GM12878 (cell line): ENCODE data around the gene RETN. TPM values are rescaled to one million over a fixed set of nuclear protein-coding genes. Genes with fewer than 3 reads are reported as not detected.

Experiments
- ATAC-seq: fragments of 200-7000 bp; cut with Tn5 transposase; 3 replicates; pipeline ENCODE4 v1.9.1; 2020; ENCODE audit warnings: mild to moderate bottlenecking, moderate library complexity
- BruUV-seq: library from RNA; stranded (reverse); fragments of 400-500 nt; replicated peaks from 2 replicates; lab custom pipeline; 2021; lab: Mats Ljungman, UMichigan
- CTCF ChIA-PET: fragments of 300-600 bp; sonication (Branson Sonifier 250); formaldehyde crosslinking; extraction: SDS; loops from one replicate; lab custom pipeline; 2021; ENCODE audit warnings: inconsistent platforms; lab: Yijun Ruan, JAX
- POLR2A ChIA-PET: fragments of 350-600 bp; formaldehyde crosslinking; extraction: SDS; loops from one replicate; lab custom pipeline; 2021; ENCODE audit warnings: inconsistent platforms; lab: Charles Lee
- RAD21 ChIA-PET: fragments of 300-600 bp; sonication (Branson Sonifier 250); formaldehyde crosslinking; loops from one replicate; lab custom pipeline; 2023; ENCODE audit warnings: antibody characterized with exemption; ENCODE audit not compliant: unreplicated experiment; lab: Charles Lee
- SMC1A ChIA-PET: fragments of 300-600 bp; sonication (Branson Sonifier 250); formaldehyde crosslinking; loops from one replicate; lab custom pipeline; 2023; ENCODE audit not compliant: unreplicated experiment, uncharacterized antibody; lab: Charles Lee
- DNase-seq: peaks from one replicate; pipeline ENCODE4 v3.0.0-alpha.2; 2011; ENCODE audit warnings: low read depth, low spot score
- FAIRE-seq: peaks from 3 replicates; lab custom pipeline; 2011; peaks lifted over from hg19 to GRCh38; lab: Jason Lieb, UNC
- H2AFZ ChIP-seq: 2 replicates; pipeline ENCODE4 v1.6.0; 2011; ENCODE audit warnings: low read depth, low read length, control low read depth; ENCODE audit not compliant: control insufficient read depth
- H3K27ac ChIP-seq: 2 replicates; pipeline ENCODE4 v1.5.1; 2011; ENCODE audit warnings: control low read depth; ENCODE audit not compliant: control insufficient read depth, insufficient read depth
- H3K27me3 ChIP-seq, 2 experiments: replicated peaks in 1 of 2; 2 replicates each; pipeline versions ENCODE4 v1.6.0 to v1.6.1; 2011; ENCODE audit warnings: low read length in 1 of 2; ENCODE audit not compliant: control insufficient read depth in 2 of 2, insufficient read depth in 2 of 2
- H3K36me3 ChIP-seq, 2 experiments: 2 replicates each; pipeline ENCODE4 v1.5.1; 2011; ENCODE audit warnings: low read length in 1 of 2; ENCODE audit not compliant: control insufficient read depth in 2 of 2, insufficient read depth in 2 of 2
- H3K4me1 ChIP-seq: 2 replicates; pipeline ENCODE4 v1.6.1; 2011; ENCODE audit warnings: mild to moderate bottlenecking, low read length, moderate library complexity, mixed read lengths; ENCODE audit not compliant: control insufficient read depth, insufficient read depth
- H3K4me2 ChIP-seq: 2 replicates; pipeline ENCODE4 v1.6.0; 2011; ENCODE audit warnings: control low read depth; ENCODE audit not compliant: control insufficient read depth, insufficient read depth
- H3K4me3 ChIP-seq: fragments of 200-600 bp; sonication (generic); 2 replicates; pipeline ENCODE4 v1.5.1; 2016
- H3K79me2 ChIP-seq: 2 replicates; pipeline ENCODE4 v1.6.0; 2011; ENCODE audit warnings: low read length; ENCODE audit not compliant: control insufficient read depth, insufficient read depth
- H3K9ac ChIP-seq: 2 replicates; pipeline ENCODE4 v1.8.0; 2011; ENCODE audit warnings: low read length, control low read depth, mixed read lengths; ENCODE audit not compliant: control insufficient read depth, insufficient read depth
- H3K9me3 ChIP-seq: replicated peaks from 3 replicates; pipeline ENCODE4 v1.5.1; 2011; ENCODE audit warnings: mild to moderate bottlenecking, low read length; ENCODE audit not compliant: control insufficient read depth, insufficient read depth
- H4K20me1 ChIP-seq: 2 replicates; pipeline ENCODE4 v1.6.0; 2011; ENCODE audit not compliant: control insufficient read depth, insufficient read depth
- ATF3 ChIP-seq: IDR thresholded peaks from 2 replicates; pipeline ENCODE4 v1.6.1; 2011; ENCODE audit warnings: low read depth, mild to moderate bottlenecking, low read length, moderate library complexity, borderline replicate concordance; ENCODE audit errors: extremely low read depth
- CBFB ChIP-seq: IDR thresholded peaks from 2 replicates; pipeline ENCODE4 v1.6.1; 2016; ENCODE audit warnings: antibody characterized with exemption, low read depth
- CEBPZ ChIP-seq: fragments of 150-350 bp; IDR thresholded peaks from 2 replicates; pipeline ENCODE4 v1.6.1; 2016; ENCODE audit warnings: low read depth, low read length
- JUND ChIP-seq: IDR thresholded peaks from 2 replicates; pipeline ENCODE4 v1.6.1; 2012; ENCODE audit warnings: low read depth, mild to moderate bottlenecking, low read length, improper control_type of control experiment, moderate library complexity
- NBN ChIP-seq: fragments of 450-650 bp; IDR thresholded peaks from 2 replicates; pipeline ENCODE4 v1.6.1; 2016
- ZBTB33 ChIP-seq: fragments of 450-650 bp; IDR thresholded peaks from 2 replicates; pipeline ENCODE4 v1.6.1; 2017; ENCODE audit warnings: mild to moderate bottlenecking
- WGBS: methylation state at CpG from one replicate; pipeline ENCODE4 v1.1.6; 2016; ENCODE audit warnings: low lambda C conversion rate; ENCODE audit not compliant: insufficient replicate concordance, insufficient coverage; ENCODE audit errors: missing lambda C conversion rate; 5-methylcytosine and 5-hydroxymethylcytosine counted together
- in situ Hi-C: fragments of 300-500 bp; cut with MboI; formaldehyde crosslinking; loops from 9 replicates; pipeline ENCODE4 v1.14.3; 2018; ENCODE audit warnings: mixed read lengths
- intact Hi-C: fragments of 100-400 bp; cut with micrococcal nuclease; formaldehyde crosslinking; loops from one replicate; pipeline ENCODE4 v1.14.2; 2022; ENCODE audit not compliant: unreplicated experiment
- polyA plus RNA-seq, 11 experiments: library from polyadenylated mRNA; depleted of rRNA in 4 of 11; unstranded in 6 of 11; stranded (reverse) in 5 of 11; fragments of >200 nt; fragmentation: Nextera tagmentation in 4 of 11; fragmentation: Illumina TruSeq in 1 of 11; extraction: Ambion mirVana in 4 of 11; extraction: Trizol in 1 of 11; gene quantifications; 1 replicate in 1 of 11; 2 replicates in 10 of 11; pipeline versions ENCODE4 v1.2.1 to v1.2.3, GENCODE V29; 2011 to 2016; ENCODE audit warnings: inconsistent platforms in 2 of 11, missing spikeins in 2 of 11, low read depth in 1 of 11
- total RNA-seq, 4 experiments: library from RNA; depleted of rRNA in 3 of 4; stranded (reverse); fragments of >200 nt in 3 of 4; fragmentation: Illumina TruSeq in 1 of 4; extraction: Trizol in 1 of 4; gene quantifications; 2 replicates each; pipeline versions ENCODE4 v1.2.1 to v1.2.3, GENCODE V29; 2013 to 2021

RETN gene
- total and polyA plus RNA-seq, 10 of the 15 experiments (the other 5 are each of a cell fraction or from before 2014, with no cell fraction given) = 0.26 TPM; not detected in 9

GRCh38 chr19:7716762-7717161, 47.9 kb downstream of the RETN start:
- TF ChIP-seq ATF3 (no peak), CBFB (no peak), JUND (no peak)
- TF ChIP-seq, all 136 proteins: peak for 0
- ATAC-seq (no peak), FAIRE-seq (no peak), DNase-seq (no peak)
- Histone ChIP-seq H3K27me3 (no peaks in the 10 kb centered on the region), H3K4me1 (peaks cover 13% of the 10 kb centered on the region), H4K20me1 (no peaks in the 10 kb centered on the region), H3K9ac (no peak overlapping the region), H3K27ac (no peak overlapping the region), H3K4me3 (no peak overlapping the region), H2AFZ (no peak overlapping the region), H3K36me3 (no peaks in the 10 kb centered on the region), H3K4me2 (no peak overlapping the region), H3K9me3 (peaks cover 8% of the 10 kb centered on the region; the same call in 2 of the 3 replicates), H3K79me2 (no peaks in the 10 kb centered on the region)
- no TSS peak for BruUV-seq
- ChIA-PET SMC1A (no interaction called here), CTCF (no interaction called here), POLR2A (interaction anchor here (1.0 kb wide), 1 partner anchor 18 kb away, joined by 3 read pairs; no protein-coding TSS in a partner anchor), RAD21 (no interaction called here)
- WGBS = 100% methylated on average over 1 of the region's 1 CpG
- intact Hi-C loops = no loop called here
- in situ Hi-C loops = no loop called here

GRCh38 chr19:7718668-7719067, 49.8 kb downstream of the RETN start:
- intact Hi-C loops (loop anchor here (1.0 kb wide), 1 partner anchor 25 kb away; no protein-coding TSS in a partner anchor), in situ Hi-C loops (no loop called here)
- Histone ChIP-seq H3K27ac (peak overlapping the region; percentile 76), H3K36me3 (no peaks in the 10 kb centered on the region), H3K79me2 (no peaks in the 10 kb centered on the region), H4K20me1 (no peaks in the 10 kb centered on the region), H3K4me1 (peaks cover 21% of the 10 kb centered on the region), H3K9ac (peak overlapping the region; percentile 43; the same call in 1 of the 2 replicates), H3K4me3 (no peak overlapping the region), H3K4me2 (no peak overlapping the region; the same call in 1 of the 2 replicates), H2AFZ (peak overlapping the region; percentile 59), H3K9me3 (peaks cover 8% of the 10 kb centered on the region; the same call in 2 of the 3 replicates), H3K27me3 (no peaks in the 10 kb centered on the region)
- no TSS peak for BruUV-seq
- CTCF ChIA-PET = interaction anchor here (1.7 kb wide), 1 partner anchor 151 kb away, joined by 4 read pairs; no protein-coding TSS in a partner anchor
- POLR2A ChIA-PET = interaction anchor here (0.6 to 1.0 kb wide), 2 partner anchors 18 to 617 kb away, joined by 3 to 5 read pairs; no protein-coding TSS in a partner anchor
- RAD21 ChIA-PET = interaction anchor here (0.8 to 1.3 kb wide), 2 partner anchors 9 to 22 kb away, joined by 3 to 4 read pairs; no protein-coding TSS in a partner anchor
- peak; percentile 50 for ATAC-seq
- WGBS = 14% methylated on average over 7 of the region's 8 CpGs
- SMC1A ChIA-PET = interaction anchor here (0.9 kb wide), 1 partner anchor 20 kb away, joined by 4 read pairs; no protein-coding TSS in a partner anchor
- no peak for DNase-seq
- no peak for FAIRE-seq
- TF ChIP-seq ZBTB33 (no peak), CEBPZ (no peak), NBN (no peak)
